NB4 (cell line): Measurements from ENCODE around the gene AGBL4.

Experiments used
- POLR2A ChIP-seq: IDR thresholded peaks from 2 replicates; pipeline ENCODE4 v1.6.1; 2011; ENCODE audit warnings: mild to moderate bottlenecking; ENCODE audit not compliant: insufficient read length; ENCODE audit errors: extremely low read depth
- TF ChIP-seq, protein P1 (sequence below): IDR thresholded peaks from one replicate; pipeline ENCODE4 v1.5.1; 2012; ENCODE audit warnings: low read depth, low read length

GRCh38 chr1:48576565-48576964 lies 1447.2 kb downstream of the AGBL4 start:
- TF ChIP-seq, protein P1, sequence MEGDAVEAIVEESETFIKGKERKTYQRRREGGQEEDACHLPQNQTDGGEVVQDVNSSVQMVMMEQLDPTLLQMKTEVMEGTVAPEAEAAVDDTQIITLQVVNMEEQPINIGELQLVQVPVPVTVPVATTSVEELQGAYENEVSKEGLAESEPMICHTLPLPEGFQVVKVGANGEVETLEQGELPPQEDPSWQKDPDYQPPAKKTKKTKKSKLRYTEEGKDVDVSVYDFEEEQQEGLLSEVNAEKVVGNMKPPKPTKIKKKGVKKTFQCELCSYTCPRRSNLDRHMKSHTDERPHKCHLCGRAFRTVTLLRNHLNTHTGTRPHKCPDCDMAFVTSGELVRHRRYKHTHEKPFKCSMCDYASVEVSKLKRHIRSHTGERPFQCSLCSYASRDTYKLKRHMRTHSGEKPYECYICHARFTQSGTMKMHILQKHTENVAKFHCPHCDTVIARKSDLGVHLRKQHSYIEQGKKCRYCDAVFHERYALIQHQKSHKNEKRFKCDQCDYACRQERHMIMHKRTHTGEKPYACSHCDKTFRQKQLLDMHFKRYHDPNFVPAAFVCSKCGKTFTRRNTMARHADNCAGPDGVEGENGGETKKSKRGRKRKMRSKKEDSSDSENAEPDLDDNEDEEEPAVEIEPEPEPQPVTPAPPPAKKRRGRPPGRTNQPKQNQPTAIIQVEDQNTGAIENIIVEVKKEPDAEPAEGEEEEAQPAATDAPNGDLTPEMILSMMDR, result no peak
- no peak for TF ChIP-seq POLR2A
